ENCODE measurements around the gene DNAL1.

GRCh38 chr14:73747379-73748211 lies 102.8 kb downstream of the DNAL1 start:
- TF ChIP-seq ZNF404 (tag by site-specific recombination; IDR thresholded peaks at IDR 0.05) (no peak), ZNF398 (tag by site-specific recombination; IDR thresholded peaks at IDR 0.05) (no peak), KLF16 (tag by site-specific recombination; IDR thresholded peaks at IDR 0.05) (no peak), EGR2 (tag by site-specific recombination; IDR thresholded peaks at IDR 0.05; ENCODE audit: low read depth) (no peak), TSHZ1 (tag by site-specific recombination; IDR thresholded peaks at IDR 0.05; ENCODE audit: borderline replicate concordance) (no peak)
- TF ChIP-seq, protein P1, sequence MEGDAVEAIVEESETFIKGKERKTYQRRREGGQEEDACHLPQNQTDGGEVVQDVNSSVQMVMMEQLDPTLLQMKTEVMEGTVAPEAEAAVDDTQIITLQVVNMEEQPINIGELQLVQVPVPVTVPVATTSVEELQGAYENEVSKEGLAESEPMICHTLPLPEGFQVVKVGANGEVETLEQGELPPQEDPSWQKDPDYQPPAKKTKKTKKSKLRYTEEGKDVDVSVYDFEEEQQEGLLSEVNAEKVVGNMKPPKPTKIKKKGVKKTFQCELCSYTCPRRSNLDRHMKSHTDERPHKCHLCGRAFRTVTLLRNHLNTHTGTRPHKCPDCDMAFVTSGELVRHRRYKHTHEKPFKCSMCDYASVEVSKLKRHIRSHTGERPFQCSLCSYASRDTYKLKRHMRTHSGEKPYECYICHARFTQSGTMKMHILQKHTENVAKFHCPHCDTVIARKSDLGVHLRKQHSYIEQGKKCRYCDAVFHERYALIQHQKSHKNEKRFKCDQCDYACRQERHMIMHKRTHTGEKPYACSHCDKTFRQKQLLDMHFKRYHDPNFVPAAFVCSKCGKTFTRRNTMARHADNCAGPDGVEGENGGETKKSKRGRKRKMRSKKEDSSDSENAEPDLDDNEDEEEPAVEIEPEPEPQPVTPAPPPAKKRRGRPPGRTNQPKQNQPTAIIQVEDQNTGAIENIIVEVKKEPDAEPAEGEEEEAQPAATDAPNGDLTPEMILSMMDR (tag by site-specific recombination; IDR thresholded peaks at IDR 0.05), result no peak
- TF ChIP-seq, protein P2, sequence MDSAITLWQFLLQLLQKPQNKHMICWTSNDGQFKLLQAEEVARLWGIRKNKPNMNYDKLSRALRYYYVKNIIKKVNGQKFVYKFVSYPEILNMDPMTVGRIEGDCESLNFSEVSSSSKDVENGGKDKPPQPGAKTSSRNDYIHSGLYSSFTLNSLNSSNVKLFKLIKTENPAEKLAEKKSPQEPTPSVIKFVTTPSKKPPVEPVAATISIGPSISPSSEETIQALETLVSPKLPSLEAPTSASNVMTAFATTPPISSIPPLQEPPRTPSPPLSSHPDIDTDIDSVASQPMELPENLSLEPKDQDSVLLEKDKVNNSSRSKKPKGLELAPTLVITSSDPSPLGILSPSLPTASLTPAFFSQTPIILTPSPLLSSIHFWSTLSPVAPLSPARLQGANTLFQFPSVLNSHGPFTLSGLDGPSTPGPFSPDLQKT (IDR thresholded peaks at IDR 0.05; ENCODE audit: borderline replicate concordance, low read depth, low read length), result no peak

All from HEK293 (cell line).